HG02571 (cell line): ENCODE measurements around the gene KCP.
"Not testable (repeated sequence)": the region's sequence is repeated elsewhere in the genome, so short reads cannot be mapped to it uniquely, and the experiment has no call there.

Experiments
- ATAC-seq: cut with Tn5 transposase; IDR thresholded peaks from one replicate; pipeline ENCODE4 v1.9.1; 2021; ENCODE audit warnings: mild to moderate bottlenecking, moderate library complexity; ENCODE audit not compliant: unreplicated experiment

KCP gene

GRCh38 chr7:128910569-128910945, at the start of gene KCP:
Gene KCP (minus strand): TSS chr7:128910709. CDS start chr7:128910676, 33 bp downstream.
- ATAC-seq, result no peak

- ATAC-seq, result no peak
Measured at GRCh38 chr7:128959296-128959695, 48.8 kb upstream of the KCP start.

GRCh38 chr7:128955981-128956380, 45.5 kb upstream of the KCP start:
- ATAC-seq, result no peak

GRCh38 chr7:128954830-128955802, 44.6 kb upstream of the KCP start:
- peak; percentile 52 for ATAC-seq

- ATAC-seq, result no peak
Measured at GRCh38 chr7:128954150-128954549, 43.6 kb upstream of the KCP start.

GRCh38 chr7:128951296-128951695, 40.8 kb upstream of the KCP start:
- ATAC-seq, result no peak

- ATAC-seq, result no peak
Measured at GRCh38 chr7:128948976-128949760, 38.7 kb upstream of the KCP start.

GRCh38 chr7:128948312-128948973, 37.9 kb upstream of the KCP start:
- no peak for ATAC-seq

- ATAC-seq, result no peak
Measured at GRCh38 chr7:128947854-128948253, 37.3 kb upstream of the KCP start.

GRCh38 chr7:128946936-128947830, 36.7 kb upstream of the KCP start:
- ATAC-seq, result no peak

- ATAC-seq, result no peak
Measured at GRCh38 chr7:128945668-128946366, 35.3 kb upstream of the KCP start.

GRCh38 chr7:128944487-128945236, 34.2 kb upstream of the KCP start:
- no peak for ATAC-seq

- ATAC-seq, result not testable (repeated sequence)
Measured at GRCh38 chr7:128943251-128943650, 32.7 kb upstream of the KCP start.

- no peak for ATAC-seq
Measured at GRCh38 chr7:128941946-128942526, 31.5 kb upstream of the KCP start.

- no peak for ATAC-seq
Measured at GRCh38 chr7:128941323-128941890, 30.9 kb upstream of the KCP start.

- ATAC-seq, result peak; percentile 51
Measured at GRCh38 chr7:128940494-128941322, 30.2 kb upstream of the KCP start.

- peak; percentile 27 for ATAC-seq
Measured at GRCh38 chr7:128939861-128940410, 29.4 kb upstream of the KCP start.
